Neural progenitor cell (in vitro differentiated cells): ENCODE data around the gene CDX2. TPM values are rescaled to one million over a fixed set of nuclear protein-coding genes. Genes with fewer than 3 reads are reported as not detected.

Experiments used
- DNase-seq: peaks from one replicate; pipeline ENCODE4 v3.0.0-alpha.2; 2016; ENCODE audit warnings: low spot score
- H2AFZ ChIP-seq: fragments of 200-600 bp; sonication (generic); replicated peaks from 2 replicates; pipeline ENCODE4 v1.6.1; 2016; ENCODE audit warnings: antibody characterized with exemption
- H3F3A ChIP-seq: fragments of 200-600 bp; sonication (generic); 2 replicates; pipeline ENCODE4 v1.6.1; 2016; ENCODE audit warnings: antibody characterized with exemption, low read depth
- H3K27ac ChIP-seq: fragments of 200-600 bp; sonication (generic); 2 replicates; pipeline ENCODE4 v1.5.1; 2016; ENCODE audit warnings: mild to moderate bottlenecking
- H3K27me3 ChIP-seq: fragments of 200-600 bp; sonication (generic); 2 replicates; pipeline ENCODE4 v1.6.1; 2016; ENCODE audit warnings: mild to moderate bottlenecking, moderate library complexity
- H3K36me3 ChIP-seq: fragments of 200-600 bp; sonication (generic); 2 replicates; pipeline ENCODE4 v1.5.1; 2016
- H3K4me1 ChIP-seq: fragments of 200-600 bp; sonication (generic); 2 replicates; pipeline ENCODE4 v1.6.1; 2016; ENCODE audit warnings: mixed run types
- H3K4me2 ChIP-seq: fragments of 200-600 bp; sonication (generic); 2 replicates; pipeline ENCODE4 v1.6.1; 2016
- H3K4me3 ChIP-seq: fragments of 200-600 bp; sonication (generic); 2 replicates; pipeline ENCODE4 v1.5.1; 2016
- H3K79me2 ChIP-seq: fragments of 200-600 bp; sonication (generic); 2 replicates; pipeline ENCODE4 v1.6.1; 2016; ENCODE audit warnings: low read depth
- H3K9ac ChIP-seq: fragments of 200-600 bp; sonication (generic); 2 replicates; pipeline ENCODE4 v1.6.1; 2016
- H3K9me3 ChIP-seq: fragments of 200-600 bp; sonication (generic); 2 replicates; pipeline ENCODE4 v1.5.1; 2016; ENCODE audit warnings: low read depth
- H4K20me1 ChIP-seq: fragments of 200-600 bp; sonication (generic); 2 replicates; pipeline ENCODE4 v1.6.1; 2016; ENCODE audit warnings: low read depth
- H3K27ac Mint-ChIP-seq: 3 replicates; pipeline ENCODE4 v1.8.0; 2021; ENCODE audit warnings: mixed read lengths
- H3K27me3 Mint-ChIP-seq: 2 replicates; pipeline ENCODE4 v1.8.0; 2022; ENCODE audit warnings: low read depth, mild to moderate bottlenecking, inconsistent platforms, moderate library complexity, mixed read lengths; ENCODE audit not compliant: insufficient read depth
- H3K36me3 Mint-ChIP-seq: 3 replicates; pipeline ENCODE4 v1.8.0; 2021; ENCODE audit warnings: mixed read lengths
- H3K4me1 Mint-ChIP-seq: 3 replicates; pipeline ENCODE4 v1.8.0; 2021; ENCODE audit warnings: mixed read lengths
- H3K4me3 Mint-ChIP-seq: 3 replicates; pipeline ENCODE4 v1.8.0; 2021; ENCODE audit warnings: mild to moderate bottlenecking, moderate library complexity, mixed read lengths
- H3K9me3 Mint-ChIP-seq: 3 replicates; pipeline ENCODE4 v1.8.0; 2020; ENCODE audit warnings: mixed read lengths
- CTCF ChIP-seq: fragments of 200-600 bp; sonication (generic); IDR thresholded peaks from 2 replicates; pipeline ENCODE4 v1.5.1; 2017; ENCODE audit warnings: antibody characterized with exemption, mild to moderate bottlenecking
- EZH2 ChIP-seq: fragments of 200-600 bp; sonication (generic); IDR thresholded peaks from 2 replicates; pipeline ENCODE4 v1.6.1; 2017; ENCODE audit warnings: antibody characterized with exemption, mild to moderate bottlenecking, moderate library complexity
- EZH2phosphoT487 ChIP-seq: fragments of 200-600 bp; sonication (generic); IDR thresholded peaks from 2 replicates; pipeline ENCODE4 v1.6.1; 2017; ENCODE audit warnings: antibody characterized with exemption
- total RNA-seq: library from RNA; depleted of rRNA; stranded (reverse); fragments of >200 nt; gene quantifications from 2 replicates; pipeline ENCODE4 v1.2.3, GENCODE V29; 2015; ENCODE audit warnings: low replicate concordance

The CDX2 gene
- total RNA-seq, 1 donor from 2014 or later = not detected

- H3K36me3 Mint-ChIP-seq = no peaks in the 10 kb centered on the region
- Histone ChIP-seq H3K4me2 (no peak overlapping the region), H3K9me3 (no peaks in the 10 kb centered on the region), H2AFZ (no peak overlapping the region), H3F3A (no peaks in the 10 kb centered on the region), H3K36me3 (no peaks in the 10 kb centered on the region), H3K27me3 (peaks cover 100% of the 10 kb centered on the region), H3K4me3 (no peak overlapping the region), H3K27ac (no peak overlapping the region), H3K4me1 (no peaks in the 10 kb centered on the region), H3K79me2 (no peaks in the 10 kb centered on the region), H4K20me1 (peaks cover 96% of the 10 kb centered on the region), H3K9ac (no peak overlapping the region)
- peaks cover 97% of the 10 kb centered on the region for H3K27me3 Mint-ChIP-seq
- peak; percentile 49 for DNase-seq
- TF ChIP-seq EZH2 = peak; percentile 69
- TF ChIP-seq EZH2phosphoT487 = peak; percentile 68
- TF ChIP-seq CTCF = no peak
- H3K4me3 Mint-ChIP-seq = no peak overlapping the region
- H3K4me1 Mint-ChIP-seq = no peaks in the 10 kb centered on the region
- H3K27ac Mint-ChIP-seq = no peak overlapping the region
- peaks cover 9% of the 10 kb centered on the region for H3K9me3 Mint-ChIP-seq
Observed at GRCh38 chr13:27926644-27927434, 42.3 kb downstream of the CDX2 start.

- Histone ChIP-seq H3K9ac (no peak overlapping the region), H3K4me3 (no peak overlapping the region), H2AFZ (no peak overlapping the region), H3F3A (peaks cover 6% of the 10 kb centered on the region), H3K79me2 (no peaks in the 10 kb centered on the region), H3K4me1 (no peaks in the 10 kb centered on the region), H3K9me3 (no peaks in the 10 kb centered on the region), H3K27me3 (peaks cover 100% of the 10 kb centered on the region), H3K36me3 (no peaks in the 10 kb centered on the region), H4K20me1 (peaks cover 100% of the 10 kb centered on the region), H3K4me2 (no peak overlapping the region), H3K27ac (no peak overlapping the region)
- TF ChIP-seq EZH2phosphoT487 (no peak), EZH2 (no peak), CTCF (no peak)
- Mint-ChIP-seq H3K4me3 (no peak overlapping the region), H3K4me1 (peaks cover 5% of the 10 kb centered on the region), H3K27ac (no peak overlapping the region), H3K27me3 (peaks cover 94% of the 10 kb centered on the region), H3K9me3 (peaks cover 9% of the 10 kb centered on the region), H3K36me3 (no peaks in the 10 kb centered on the region)
- DNase-seq = no peak
Observed at GRCh38 chr13:27925220-27925991, 43.7 kb downstream of the CDX2 start.

GRCh38 chr13:27924529-27925141 lies 44.5 kb downstream of the CDX2 start:
- Histone ChIP-seq H3K9ac (no peak overlapping the region), H3K36me3 (no peaks in the 10 kb centered on the region), H3K4me3 (no peak overlapping the region), H3K4me2 (no peak overlapping the region), H4K20me1 (peaks cover 100% of the 10 kb centered on the region), H3K9me3 (no peaks in the 10 kb centered on the region), H3K27me3 (peaks cover 100% of the 10 kb centered on the region), H3F3A (peaks cover 6% of the 10 kb centered on the region), H3K27ac (no peak overlapping the region), H2AFZ (no peak overlapping the region), H3K4me1 (peaks cover 7% of the 10 kb centered on the region), H3K79me2 (no peaks in the 10 kb centered on the region)
- no peak overlapping the region for H3K27ac Mint-ChIP-seq
- H3K4me1 Mint-ChIP-seq = peaks cover 6% of the 10 kb centered on the region
- peaks cover 9% of the 10 kb centered on the region for H3K9me3 Mint-ChIP-seq
- H3K27me3 Mint-ChIP-seq = peaks cover 92% of the 10 kb centered on the region
- TF ChIP-seq EZH2phosphoT487 (peak; percentile 93), EZH2 (peak; percentile 92), CTCF (no peak)
- H3K4me3 Mint-ChIP-seq = no peak overlapping the region
- DNase-seq = peak; percentile 42
- H3K36me3 Mint-ChIP-seq = no peaks in the 10 kb centered on the region
